ENCODE measurements around the gene SIN3B.

Gene SIN3B

GRCh38 chr19:16825312-16826052 is 3.7 kb upstream of the SIN3B start:
- DNase-seq (ENCODE audit: low read depth, low spot score) = no peak

GRCh38 chr19:16829822-16830289 is 658 bp downstream of the SIN3B start:
- no peak for DNase-seq (ENCODE audit: low read depth, low spot score)

GRCh38 chr19:16830679-16831078 is 1.5 kb downstream of the SIN3B start:
- DNase-seq (ENCODE audit: low read depth, low spot score) = no peak

- no peak for DNase-seq (ENCODE audit: low read depth, low spot score)
These were observed 2.3 kb downstream of the SIN3B start for GRCh38 chr19:16831531-16831930.

GRCh38 chr19:16834747-16835146 is 5.5 kb downstream of the SIN3B start:
- no peak for DNase-seq (ENCODE audit: low read depth, low spot score)

GRCh38 chr19:16836115-16837034 is 7.2 kb downstream of the SIN3B start:
- no peak for DNase-seq (ENCODE audit: low read depth, low spot score)

GRCh38 chr19:16837035-16837362 is 7.8 kb downstream of the SIN3B start:
- no peak for DNase-seq (ENCODE audit: low read depth, low spot score)

GRCh38 chr19:16841391-16841926 is 12.3 kb downstream of the SIN3B start:
- DNase-seq (ENCODE audit: low read depth, low spot score) = no peak

- DNase-seq (ENCODE audit: low read depth, low spot score) = no peak
These were observed 17.7 kb downstream of the SIN3B start for GRCh38 chr19:16846901-16847300.

GRCh38 chr19:16847430-16847829 is 18.2 kb downstream of the SIN3B start:
- no peak for DNase-seq (ENCODE audit: low read depth, low spot score)

GRCh38 chr19:16849168-16849567 is 20.0 kb downstream of the SIN3B start:
- DNase-seq (ENCODE audit: low read depth, low spot score) = no peak

GRCh38 chr19:16850133-16850532 is 20.9 kb downstream of the SIN3B start:
- DNase-seq (ENCODE audit: low read depth, low spot score) = no peak

GRCh38 chr19:16851031-16851712 is 22.0 kb downstream of the SIN3B start:
- no peak for DNase-seq (ENCODE audit: low read depth, low spot score)

GRCh38 chr19:16853066-16853465 is 23.9 kb downstream of the SIN3B start:
- no peak for DNase-seq (ENCODE audit: low read depth, low spot score)

- DNase-seq (ENCODE audit: low read depth, low spot score) = no peak
These were observed 26.9 kb downstream of the SIN3B start for GRCh38 chr19:16856091-16856490.

- DNase-seq (ENCODE audit: low read depth, low spot score) = no peak
These were observed 30.4 kb downstream of the SIN3B start for GRCh38 chr19:16859626-16860025.

GRCh38 chr19:16860118-16860517 is 30.9 kb downstream of the SIN3B start:
- DNase-seq (ENCODE audit: low read depth, low spot score) = no peak

- no peak for DNase-seq (ENCODE audit: low read depth, low spot score)
These were observed 31.8 kb downstream of the SIN3B start for GRCh38 chr19:16861011-16861410.

GRCh38 chr19:16861834-16862233 is 32.6 kb downstream of the SIN3B start:
- DNase-seq (ENCODE audit: low read depth, low spot score) = no peak

- DNase-seq (ENCODE audit: low read depth, low spot score) = no peak
These were observed 33.7 kb downstream of the SIN3B start for GRCh38 chr19:16862826-16863415.

- DNase-seq (ENCODE audit: low read depth, low spot score) = no peak
These were observed 38.0 kb downstream of the SIN3B start for GRCh38 chr19:16867211-16867610.

Data from activated CD4-positive, CD25-positive, alpha-beta regulatory T cell treated with anti-CD3 and anti-CD28 coated beads, Interleukin-2, amount 50 U/mL, for 16 hours (primary cell).